ENCODE results near the gene OVCH1.

Gene OVCH1, protein sequence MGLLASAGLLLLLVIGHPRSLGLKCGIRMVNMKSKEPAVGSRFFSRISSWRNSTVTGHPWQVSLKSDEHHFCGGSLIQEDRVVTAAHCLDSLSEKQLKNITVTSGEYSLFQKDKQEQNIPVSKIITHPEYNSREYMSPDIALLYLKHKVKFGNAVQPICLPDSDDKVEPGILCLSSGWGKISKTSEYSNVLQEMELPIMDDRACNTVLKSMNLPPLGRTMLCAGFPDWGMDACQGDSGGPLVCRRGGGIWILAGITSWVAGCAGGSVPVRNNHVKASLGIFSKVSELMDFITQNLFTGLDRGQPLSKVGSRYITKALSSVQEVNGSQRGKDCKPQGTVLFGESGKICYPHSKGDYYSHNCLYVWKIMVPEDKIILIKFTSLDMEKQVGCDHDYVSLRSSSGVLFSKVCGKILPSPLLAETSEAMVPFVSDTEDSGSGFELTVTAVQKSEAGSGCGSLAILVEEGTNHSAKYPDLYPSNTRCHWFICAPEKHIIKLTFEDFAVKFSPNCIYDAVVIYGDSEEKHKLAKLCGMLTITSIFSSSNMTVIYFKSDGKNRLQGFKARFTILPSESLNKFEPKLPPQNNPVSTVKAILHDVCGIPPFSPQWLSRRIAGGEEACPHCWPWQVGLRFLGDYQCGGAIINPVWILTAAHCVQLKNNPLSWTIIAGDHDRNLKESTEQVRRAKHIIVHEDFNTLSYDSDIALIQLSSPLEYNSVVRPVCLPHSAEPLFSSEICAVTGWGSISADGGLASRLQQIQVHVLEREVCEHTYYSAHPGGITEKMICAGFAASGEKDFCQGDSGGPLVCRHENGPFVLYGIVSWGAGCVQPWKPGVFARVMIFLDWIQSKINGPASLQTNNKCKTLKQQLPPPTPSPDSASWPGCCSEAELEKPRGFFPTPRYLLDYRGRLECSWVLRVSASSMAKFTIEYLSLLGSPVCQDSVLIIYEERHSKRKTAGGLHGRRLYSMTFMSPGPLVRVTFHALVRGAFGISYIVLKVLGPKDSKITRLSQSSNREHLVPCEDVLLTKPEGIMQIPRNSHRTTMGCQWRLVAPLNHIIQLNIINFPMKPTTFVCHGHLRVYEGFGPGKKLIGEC

DNA sequence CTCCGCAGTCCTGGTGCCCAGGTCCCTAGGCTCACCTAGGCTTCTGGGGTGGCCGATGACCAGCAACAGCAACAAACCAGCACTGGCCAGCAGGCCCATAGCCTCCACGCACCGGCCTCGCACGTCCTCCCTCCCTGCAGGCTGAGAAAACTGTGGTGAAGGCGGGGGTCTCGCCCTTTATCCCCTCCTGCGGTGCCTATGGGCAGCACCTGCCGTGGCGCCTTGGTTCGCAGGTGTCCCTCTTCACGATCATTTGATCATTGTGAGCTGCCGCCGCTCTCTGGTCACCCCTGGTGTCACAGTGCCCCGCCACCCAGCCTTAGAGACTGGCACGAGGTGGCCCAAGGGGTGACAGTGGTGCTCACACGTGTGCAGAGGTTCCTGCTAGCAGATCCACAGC lies at the start of gene OVCH1:
TSS of gene OVCH1 (minus strand) at position 99 of the 400 bp plus-strand sequence. CDS start at position 99, 0 bp downstream.
- no peak for DNase-seq

DNA sequence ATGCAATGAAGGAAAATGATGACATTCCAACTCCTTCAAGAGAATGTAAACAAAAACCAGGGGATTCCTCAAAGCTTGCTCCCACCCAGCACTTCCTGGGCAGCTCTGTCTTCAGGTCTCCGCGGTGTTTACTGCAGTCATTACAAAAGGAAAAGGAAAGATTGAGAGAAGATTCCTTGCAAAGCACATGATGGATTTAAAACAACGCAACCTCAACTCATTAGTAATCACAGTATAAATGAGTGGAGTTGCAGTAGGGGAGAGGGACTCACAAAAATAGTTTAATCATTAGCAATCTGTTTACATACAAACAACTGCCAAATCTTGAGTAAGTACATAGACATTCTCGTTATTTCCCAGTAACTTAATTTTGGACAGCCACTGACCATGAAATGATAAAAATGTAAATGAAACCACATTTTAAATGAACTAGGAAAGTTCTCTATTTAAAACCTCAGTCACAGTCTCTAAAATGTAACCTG lies 49.7 kb upstream of the OVCH1 start:
- DNase-seq = no peak

DNA sequence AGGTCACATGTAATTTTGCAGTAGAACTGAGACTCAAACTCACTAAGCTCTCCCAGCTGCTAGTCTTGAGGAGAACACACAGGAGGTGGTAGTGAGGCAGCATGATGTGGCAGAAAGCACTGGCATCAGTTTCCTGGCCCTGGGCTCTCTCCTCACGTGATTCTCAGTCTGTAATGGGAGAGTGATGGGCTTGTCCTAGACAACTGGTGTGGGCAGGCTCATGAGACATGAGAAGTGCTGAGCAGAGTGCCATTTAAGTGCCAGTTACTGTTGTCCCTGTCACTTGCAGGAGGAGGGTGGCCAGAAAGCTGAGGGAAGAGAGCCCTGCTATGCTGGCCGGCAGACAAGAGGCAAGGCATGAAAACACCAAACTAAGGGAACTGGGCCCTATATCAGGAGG lies 48.5 kb upstream of the OVCH1 start:
- DNase-seq = no peak

DNA sequence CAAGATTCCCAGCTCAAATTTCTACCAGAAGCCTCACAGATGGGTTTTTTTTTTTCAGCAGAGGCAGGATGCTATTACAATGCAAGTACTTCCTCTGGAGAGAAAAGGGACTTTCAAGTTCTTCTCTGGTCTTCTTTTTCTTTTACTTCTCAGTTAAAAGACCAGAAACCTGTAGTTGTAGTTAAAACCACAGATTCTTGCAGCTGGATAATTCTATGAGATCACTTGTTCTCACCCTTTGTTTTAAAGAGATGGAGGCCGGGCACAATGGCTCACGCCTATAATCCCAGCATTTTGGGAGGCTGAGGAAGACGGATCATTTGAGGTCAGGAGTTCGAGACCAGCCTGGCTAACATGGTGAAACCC lies 47.6 kb upstream of the OVCH1 start:
- no peak for DNase-seq

DNA sequence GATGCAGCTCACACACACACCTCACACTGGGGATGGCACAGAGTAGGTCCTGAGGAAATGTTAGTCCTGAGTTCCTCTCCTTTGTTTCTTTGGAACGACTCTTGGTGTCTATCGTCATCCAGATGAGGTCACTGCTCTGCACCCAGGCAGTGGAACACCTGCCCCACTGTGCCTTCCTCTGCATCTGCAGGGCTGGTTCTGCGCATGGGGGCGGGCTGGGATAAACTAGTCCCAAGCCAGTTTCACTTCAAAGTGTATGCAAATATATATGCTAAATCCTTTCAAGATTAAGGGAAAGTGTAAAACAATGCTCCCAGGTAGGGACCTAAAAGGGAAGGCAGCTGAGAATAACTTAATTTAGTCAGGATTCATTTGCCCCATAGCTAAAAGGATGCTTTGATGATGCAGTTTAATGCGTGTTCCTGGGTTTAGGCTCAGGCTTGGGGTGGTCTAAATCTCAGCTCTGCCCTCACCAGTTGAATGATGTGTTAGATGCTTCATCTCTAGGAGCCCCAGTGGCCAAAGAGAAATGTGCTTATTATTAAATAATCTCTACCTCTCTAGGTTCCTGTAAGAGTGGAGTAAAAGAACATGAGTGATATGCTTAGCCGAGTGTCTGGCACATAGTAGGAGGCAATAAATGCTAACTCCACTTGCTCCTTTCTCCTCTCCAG lies 47.1 kb upstream of the OVCH1 start:
- no peak for DNase-seq

DNA sequence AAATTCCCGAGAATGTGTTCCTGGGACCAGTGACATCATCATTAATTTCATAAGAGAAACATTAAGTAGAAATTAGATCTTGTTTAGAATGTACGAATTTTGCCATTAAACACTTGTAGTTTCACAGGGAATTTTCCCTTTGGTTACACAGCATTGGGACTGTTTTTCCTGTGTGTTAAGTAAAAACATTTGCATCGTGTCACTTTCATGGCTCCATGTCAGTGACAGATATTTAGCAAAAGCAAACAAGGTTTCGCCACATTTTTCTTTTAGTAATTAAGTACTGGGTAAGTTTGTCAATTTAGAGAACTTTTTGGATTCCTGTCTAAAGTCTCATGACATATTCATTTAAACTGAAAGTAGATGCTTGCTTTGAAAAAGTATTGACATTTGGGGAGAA lies 45.5 kb upstream of the OVCH1 start:
- no peak for DNase-seq

DNA sequence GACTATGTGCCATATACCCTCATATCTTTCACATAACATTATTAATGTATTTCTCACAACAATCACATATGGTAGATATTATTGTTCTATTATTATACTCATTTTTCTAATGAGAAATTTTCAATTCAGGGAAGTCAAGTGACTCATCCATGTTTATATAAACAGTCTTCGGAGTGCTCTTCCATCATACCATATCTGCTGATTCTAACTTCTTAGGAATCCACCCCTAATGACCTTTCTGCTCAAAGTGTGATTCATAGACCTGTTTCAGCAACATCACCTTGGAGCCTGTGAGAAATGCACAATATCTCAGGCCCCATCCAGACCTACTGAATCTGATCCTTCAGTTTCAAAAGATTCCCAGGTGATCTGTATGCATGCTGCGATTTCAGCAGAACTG lies 39.8 kb upstream of the OVCH1 start:
- DNase-seq = no peak

DNA sequence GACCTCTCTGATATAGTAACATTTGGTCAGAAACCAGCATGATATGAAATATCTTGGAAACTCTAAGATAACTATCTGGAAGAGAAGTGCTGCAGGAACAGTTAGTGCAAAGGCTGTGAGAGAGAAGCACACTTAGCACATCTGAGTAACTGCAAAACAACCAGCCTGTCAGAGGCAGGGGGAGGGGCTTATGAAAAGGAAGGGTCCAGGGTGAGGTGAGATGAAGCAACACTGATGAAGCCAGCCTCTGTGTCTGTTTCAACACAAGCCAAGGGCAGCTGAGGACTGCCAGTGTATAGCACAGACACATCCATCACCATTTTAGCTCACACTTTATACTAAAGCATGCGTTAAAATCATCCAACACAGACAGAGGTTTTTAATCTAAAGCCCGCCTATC lies 37.4 kb upstream of the OVCH1 start:
- DNase-seq = no peak

DNA sequence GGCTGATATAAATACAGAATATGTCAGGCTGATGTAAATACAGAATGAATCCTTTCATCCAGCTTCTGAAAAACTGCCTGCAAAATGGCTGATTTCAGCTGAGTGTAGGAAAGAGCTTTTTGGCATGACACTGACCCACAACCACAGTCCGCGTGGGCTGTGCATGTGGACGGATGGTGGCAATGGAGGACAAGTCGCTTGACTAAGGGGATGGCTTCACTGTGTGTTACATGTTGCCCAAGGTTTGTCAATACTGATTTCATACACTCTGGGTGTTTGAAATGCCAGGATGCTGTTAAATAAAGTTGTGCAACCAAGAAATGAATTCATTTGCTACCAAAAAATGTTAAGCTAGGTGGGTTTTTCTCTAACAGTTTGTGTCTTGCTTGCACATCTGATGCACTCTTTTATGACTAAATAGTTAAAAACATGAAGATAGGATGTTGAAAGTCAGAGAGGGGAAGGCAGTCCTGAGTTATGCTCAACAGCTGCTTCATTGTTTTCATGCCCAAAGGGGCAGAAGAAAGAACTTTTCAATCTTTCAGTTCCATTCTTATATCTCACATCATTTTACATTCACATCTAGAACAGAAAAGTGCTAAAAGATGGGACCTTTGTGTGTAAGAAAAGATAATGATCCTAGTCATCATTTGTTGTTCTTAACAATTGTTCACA lies 36.5 kb upstream of the OVCH1 start:
- DNase-seq = no peak

DNA sequence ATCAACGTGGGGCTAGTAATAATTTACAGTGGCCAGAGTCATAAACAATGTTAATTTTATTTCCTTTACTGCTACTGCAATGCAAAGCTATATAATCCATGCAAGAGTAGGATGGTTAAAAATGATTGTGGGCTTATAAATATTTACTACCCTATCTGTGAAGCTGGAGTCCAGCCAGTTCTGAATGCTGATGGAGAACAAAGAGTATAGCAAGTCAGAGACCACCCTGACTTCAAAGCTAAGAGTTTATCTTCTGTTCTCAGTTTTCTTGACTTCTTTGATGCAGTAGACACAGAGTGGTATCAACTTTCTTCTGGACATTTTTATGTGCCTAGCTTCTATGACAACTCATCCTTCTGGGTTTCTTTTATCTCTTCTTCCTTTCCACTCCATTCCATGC lies 34.0 kb upstream of the OVCH1 start:
- no peak for DNase-seq

DNA sequence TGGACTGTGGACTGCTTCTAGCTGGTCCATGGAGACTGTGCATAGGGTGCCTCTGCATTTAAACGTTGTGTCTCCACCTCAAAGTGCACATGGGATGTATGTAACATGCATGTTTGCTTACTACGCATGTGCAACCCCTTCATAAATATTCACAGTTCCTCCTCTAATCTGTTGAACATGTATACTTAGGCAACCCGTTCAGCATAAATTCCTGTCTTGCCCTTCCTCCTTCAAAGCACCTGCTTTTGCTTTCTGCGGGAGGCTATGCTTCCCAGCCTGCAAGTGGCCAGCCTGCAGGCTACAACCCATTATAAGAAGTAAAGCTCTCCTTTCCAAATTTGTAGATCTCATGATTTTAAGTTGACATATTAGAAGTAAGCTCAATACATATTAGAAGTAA lies 33.0 kb upstream of the OVCH1 start:
- no peak for DNase-seq

DNA sequence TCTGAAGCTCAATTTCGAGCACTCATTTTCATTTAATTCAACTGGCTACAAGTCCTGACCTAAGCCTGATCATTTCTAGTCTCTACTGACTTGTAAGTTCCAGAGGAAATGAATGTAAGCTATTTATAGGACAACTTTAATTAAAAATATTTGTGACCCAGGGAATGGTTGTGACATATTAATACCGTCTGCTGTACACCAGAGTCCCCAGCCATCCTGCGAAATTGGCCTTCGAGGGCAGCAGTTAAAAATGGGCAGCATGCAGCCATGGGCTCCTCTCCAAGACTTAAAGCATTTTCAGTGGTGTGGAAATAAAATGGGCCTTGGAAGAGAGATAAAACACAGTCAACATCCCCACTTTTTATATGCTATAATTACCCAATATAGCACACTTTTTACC lies 30.7 kb upstream of the OVCH1 start:
- no peak for DNase-seq

DNA sequence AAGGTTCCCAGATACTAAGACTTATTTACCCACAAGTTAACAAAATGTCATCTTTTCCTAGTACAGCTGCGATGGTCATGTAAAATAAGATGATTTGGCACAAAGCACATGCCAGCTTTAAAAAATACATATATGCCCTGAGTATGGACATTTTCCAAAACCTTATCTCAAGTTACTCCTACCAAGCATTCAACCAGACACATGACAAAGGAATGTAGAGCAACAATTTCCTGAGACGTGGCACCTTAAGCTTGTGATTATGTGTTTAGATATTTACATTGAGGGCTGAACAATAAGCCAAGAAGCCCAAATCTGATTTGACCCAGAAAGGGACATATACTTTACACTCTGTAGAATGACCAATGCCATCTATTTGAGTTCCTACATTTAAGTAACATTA lies 24.5 kb upstream of the OVCH1 start:
- DNase-seq = no peak

DNA sequence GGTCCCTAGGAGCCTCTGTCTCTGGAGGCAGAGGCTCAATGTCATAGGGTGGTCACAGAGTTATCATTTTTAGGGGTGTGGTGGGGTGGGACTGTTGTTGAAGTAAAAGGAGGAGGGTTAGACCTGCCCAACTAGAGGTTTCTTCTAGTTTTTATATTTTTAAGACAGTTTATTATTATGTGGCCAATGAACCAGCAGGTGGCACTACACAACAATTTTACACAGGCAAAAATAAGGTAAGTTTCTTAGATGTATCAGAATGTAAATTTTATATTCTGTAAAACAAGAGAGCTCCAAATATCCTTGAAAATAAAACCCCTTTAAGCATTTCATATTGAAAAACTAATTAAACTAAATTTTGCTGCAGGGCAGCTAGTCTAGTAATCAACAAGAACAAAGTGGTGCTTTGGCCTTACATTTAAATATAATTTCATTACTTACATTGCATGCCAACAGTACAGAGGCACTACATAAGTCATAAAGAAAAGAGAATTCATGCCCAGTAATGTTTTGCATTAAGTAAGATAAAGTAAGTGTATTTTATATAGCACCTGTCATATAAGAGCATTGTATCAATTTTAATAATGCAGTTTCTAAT lies 22.2 kb upstream of the OVCH1 start:
- DNase-seq = peak in 1 of 2 experiments; percentile 4

DNA sequence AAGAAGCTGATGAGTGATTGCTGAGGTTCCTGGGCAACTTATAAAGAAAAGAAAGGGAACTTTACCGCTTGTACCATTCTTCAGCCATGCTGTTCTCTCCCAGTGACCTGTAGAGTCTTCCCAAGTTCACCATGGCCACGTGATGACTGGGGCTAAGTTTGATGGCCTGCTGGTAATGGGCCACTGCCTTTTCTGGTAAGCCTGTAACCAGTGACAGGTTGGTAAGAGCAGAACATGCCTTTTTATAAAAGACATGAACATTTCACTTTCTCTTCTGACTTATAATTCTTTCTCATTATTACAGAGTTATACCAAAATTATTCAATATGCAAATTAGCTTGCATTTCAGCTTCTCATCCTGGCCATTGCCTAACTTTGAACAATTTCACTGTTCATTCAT lies 20.9 kb upstream of the OVCH1 start:
- DNase-seq = no peak

DNA sequence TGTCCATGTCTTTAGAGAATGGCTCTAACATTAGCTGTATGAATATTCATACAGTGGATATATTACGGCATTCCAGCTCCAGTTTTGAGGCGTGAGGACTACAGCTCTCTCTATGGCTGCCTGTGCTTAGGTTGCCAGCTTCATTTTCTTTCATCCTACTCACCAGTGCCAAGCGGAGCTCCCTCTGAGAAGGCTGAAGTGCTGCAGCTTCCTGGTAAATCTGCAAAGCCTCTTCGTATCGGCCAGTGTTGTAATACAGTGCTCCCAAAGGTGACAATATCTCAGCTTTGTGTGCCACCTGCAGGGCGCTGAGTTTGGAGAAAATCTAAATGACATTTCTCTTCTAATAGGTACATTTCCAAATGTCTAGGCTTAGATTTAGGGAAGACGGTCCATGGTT lies 19.8 kb upstream of the OVCH1 start:
- no peak for DNase-seq

DNA sequence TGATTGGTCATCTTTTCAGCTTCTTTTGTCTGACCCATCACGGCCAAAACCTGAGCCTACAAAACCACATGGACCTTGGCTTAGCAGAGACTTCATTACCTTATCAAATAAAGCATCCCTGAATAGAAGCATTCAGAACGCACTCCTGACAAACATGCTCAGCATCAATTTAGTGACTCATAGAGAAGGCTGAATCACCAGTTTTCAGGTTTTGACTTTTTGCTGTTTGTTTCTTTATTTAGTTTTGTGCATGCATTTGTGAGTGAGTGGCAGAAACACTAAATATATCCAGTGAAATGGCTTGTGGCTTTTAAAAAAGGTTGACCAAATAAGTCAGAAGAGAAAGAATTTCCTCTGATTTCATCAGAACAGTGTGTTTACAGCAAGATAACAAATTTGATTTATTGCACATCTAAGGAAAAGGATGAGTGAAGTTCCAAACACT lies 19.0 kb upstream of the OVCH1 start:
- no peak for DNase-seq

DNA sequence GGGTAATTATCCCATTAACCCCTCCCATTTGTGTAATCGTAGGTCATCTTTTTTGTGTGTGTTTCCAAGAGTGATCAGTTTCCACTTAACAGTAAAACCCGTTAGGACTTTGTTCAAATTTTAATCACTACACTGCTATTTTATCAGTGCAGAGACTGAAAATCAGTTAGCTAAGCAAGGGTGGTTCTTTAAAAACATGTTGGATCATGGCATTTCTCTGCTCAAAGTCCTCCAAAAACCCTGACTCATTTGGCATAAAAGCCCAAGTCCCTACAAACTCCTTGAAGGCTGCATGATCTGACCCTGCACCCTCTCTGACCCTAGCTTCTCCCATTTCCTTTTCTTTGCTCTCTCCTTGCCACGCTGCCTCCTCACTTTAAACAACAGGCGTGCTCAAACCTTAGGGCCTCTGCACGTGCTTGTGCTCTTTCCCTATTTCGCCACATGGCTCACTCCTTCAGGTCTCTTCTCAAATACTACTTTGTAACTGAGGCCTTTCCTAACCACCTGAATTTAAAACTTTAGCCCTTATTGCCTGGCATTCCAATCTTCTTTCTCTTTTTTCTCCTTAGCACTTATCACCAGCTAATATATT lies 13.2 kb upstream of the OVCH1 start:
- DNase-seq = no peak

DNA sequence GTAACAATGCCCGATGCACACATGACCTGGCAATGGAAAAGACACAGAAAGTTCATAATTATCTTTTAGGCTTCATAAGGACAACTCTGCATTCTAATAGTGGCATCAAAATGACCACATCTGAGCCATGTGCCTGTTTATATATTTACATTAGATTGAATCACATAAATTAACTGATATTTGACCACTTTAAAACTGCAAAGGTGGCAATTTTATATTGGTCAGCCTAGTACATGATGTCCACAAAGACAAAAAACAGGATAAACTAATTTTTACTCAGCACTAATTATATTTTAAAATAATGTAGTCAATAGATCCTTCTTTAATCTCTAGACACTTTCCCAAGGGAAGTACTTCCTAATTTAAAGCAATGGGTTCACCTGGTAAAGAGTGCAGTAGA lies 12.0 kb upstream of the OVCH1 start:
- DNase-seq = no peak

DNA sequence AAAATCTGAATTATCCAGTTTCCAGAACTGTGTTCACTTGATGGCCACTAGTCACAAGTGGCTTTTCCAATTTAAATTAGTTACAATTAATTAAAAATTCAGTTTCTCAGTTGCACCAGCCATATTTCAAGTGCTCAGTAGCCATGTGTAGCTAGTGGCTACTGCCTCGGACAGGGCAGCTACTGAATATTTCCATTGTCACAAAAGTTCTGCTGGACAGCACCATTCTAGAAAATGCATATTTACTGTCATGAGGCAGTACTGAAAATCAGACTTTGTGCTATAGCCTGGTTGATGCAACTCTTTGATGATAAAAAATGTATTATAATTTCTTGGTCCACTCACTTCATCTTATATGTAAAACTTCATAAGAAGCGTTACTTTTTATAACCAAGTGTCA lies 11.5 kb upstream of the OVCH1 start:
- DNase-seq = no peak

DNA sequence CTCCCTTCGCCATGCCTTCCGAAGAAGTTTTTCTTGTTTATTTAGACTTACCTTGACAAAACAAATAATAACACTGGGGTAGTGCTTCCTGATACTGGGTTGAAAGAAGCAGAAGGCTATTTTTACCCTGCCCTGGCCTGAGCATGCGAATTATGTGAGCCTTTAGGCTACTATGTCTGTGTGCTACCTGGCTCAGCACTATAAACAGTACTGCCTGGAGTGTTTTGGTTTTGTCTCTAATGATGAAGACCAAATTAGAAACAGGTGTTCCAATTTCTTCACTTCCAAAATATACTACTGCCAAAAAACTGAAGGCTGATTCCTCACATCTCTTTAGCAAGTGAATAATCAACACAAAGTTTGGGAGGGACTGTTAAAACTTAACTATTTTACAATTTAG lies 7.6 kb upstream of the OVCH1 start:
- no peak for DNase-seq

DNA sequence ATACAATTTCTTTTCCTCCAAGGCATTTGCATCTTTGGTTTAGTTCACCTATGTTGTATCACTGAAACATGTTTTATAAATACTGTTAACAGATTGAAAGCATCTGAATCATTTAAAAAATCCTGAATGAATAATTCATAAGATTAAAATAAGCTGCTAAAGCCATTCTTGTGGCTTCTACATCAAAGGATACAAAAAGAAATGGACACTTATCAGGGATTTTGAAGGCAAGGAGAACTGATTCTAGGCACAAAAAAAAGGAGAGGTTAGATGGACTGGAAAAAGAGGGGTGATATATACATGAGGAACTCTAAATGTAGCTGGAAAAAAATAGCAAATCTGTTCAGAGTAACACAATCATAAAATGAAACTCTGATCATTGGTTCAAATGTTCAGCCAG lies 5.8 kb upstream of the OVCH1 start:
- no peak for DNase-seq

Measured in NCI-H2081 (cell line).